WERI-Rb-1 (cell line): ENCODE results near the gene CHFR.

Experiments
- DNase-seq: peaks from one replicate; pipeline ENCODE4 v3.0.0-alpha.2; 2020
- H3K27ac ChIP-seq: fragments of 250-450 bp; sonication (Bioruptor Pico); 2 replicates; pipeline ENCODE4 v1.5.1; 2020; ENCODE audit warnings: mild to moderate bottlenecking, moderate library complexity
- H3K27me3 ChIP-seq: fragments of 250-450 bp; sonication (Bioruptor Pico); 2 replicates; pipeline ENCODE4 v1.5.1; 2021; ENCODE audit warnings: mild to moderate bottlenecking, low read depth, moderate library complexity; ENCODE audit not compliant: insufficient read depth, severe bottlenecking
- H3K36me3 ChIP-seq: fragments of 250-450 bp; sonication (Bioruptor Pico); 2 replicates; pipeline ENCODE4 v1.5.1; 2020; ENCODE audit warnings: mild to moderate bottlenecking, moderate library complexity
- H3K4me3 ChIP-seq: 2 replicates; pipeline ENCODE4 v1.5.1; 2011; ENCODE audit warnings: low read depth, mild to moderate bottlenecking, control low read depth, low read length
- H3K9me3 ChIP-seq: fragments of 250-450 bp; sonication (Bioruptor Pico); 2 replicates; pipeline ENCODE4 v1.5.1; 2021; ENCODE audit warnings: mild to moderate bottlenecking, moderate library complexity; ENCODE audit not compliant: severe bottlenecking
- CTCF ChIP-seq: IDR thresholded peaks from 2 replicates; pipeline ENCODE4 v1.5.1; 2011; ENCODE audit warnings: low read depth, mild to moderate bottlenecking, control low read depth, inconsistent platforms, low read length

The CHFR gene

GRCh38 chr12:132835076-132836025 is 52.1 kb downstream of the CHFR start:
- no peak for TF ChIP-seq CTCF
- DNase-seq, result peak; percentile 39
- Histone ChIP-seq H3K27me3 (no peaks in the 10 kb centered on the region), H3K27ac (no peak overlapping the region), H3K4me3 (peak overlapping the region; percentile 23), H3K9me3 (no peaks in the 10 kb centered on the region), H3K36me3 (peaks cover 19% of the 10 kb centered on the region)

- DNase-seq, result no peak
- Histone ChIP-seq H3K9me3 (no peaks in the 10 kb centered on the region), H3K27ac (no peak overlapping the region), H3K27me3 (no peaks in the 10 kb centered on the region), H3K4me3 (no peak overlapping the region), H3K36me3 (peaks cover 14% of the 10 kb centered on the region)
- no peak for TF ChIP-seq CTCF
These were observed 53.2 kb downstream of the CHFR start for GRCh38 chr12:132834181-132834711.

GRCh38 chr12:132833341-132833740 is 54.1 kb downstream of the CHFR start:
- H3K36me3 ChIP-seq, result peaks cover 8% of the 10 kb centered on the region; the same call in 1 of the 2 replicates
- no peaks in the 10 kb centered on the region for H3K27me3 ChIP-seq
- no peak for TF ChIP-seq CTCF
- H3K9me3 ChIP-seq, result no peaks in the 10 kb centered on the region
- no peak overlapping the region for H3K27ac ChIP-seq
- no peak overlapping the region for H3K4me3 ChIP-seq
- no peak for DNase-seq

GRCh38 chr12:132831771-132832170 is 55.6 kb downstream of the CHFR start:
- TF ChIP-seq CTCF, result no peak
- Histone ChIP-seq H3K27me3 (no peaks in the 10 kb centered on the region), H3K9me3 (no peaks in the 10 kb centered on the region), H3K36me3 (peaks cover 11% of the 10 kb centered on the region), H3K4me3 (no peak overlapping the region), H3K27ac (no peak overlapping the region)
- DNase-seq, result no peak

- H3K27me3 ChIP-seq, result no peaks in the 10 kb centered on the region
- H3K9me3 ChIP-seq, result no peaks in the 10 kb centered on the region
- peak; percentile 91 for DNase-seq
- no peak for TF ChIP-seq CTCF
- peak within 1 kb of the TSS; percentile 76 for H3K4me3 ChIP-seq
- peak within 1 kb of the TSS; percentile 100 for H3K27ac ChIP-seq
- peaks cover 28% of the 10 kb centered on the region for H3K36me3 ChIP-seq
These were observed 58.5 kb downstream of the CHFR start, which contains the start of gene GOLGA3 for GRCh38 chr12:132828706-132829534. Gene GOLGA3 (minus strand): TSS chr12:132828869. CDS start chr12:132822128, 6,741 bp downstream.
